D341Med (cell line): ENCODE data around the gene PIBF1.
"Not testable (repeated sequence)": the region's sequence is repeated elsewhere in the genome, so short reads cannot be mapped to it uniquely, and the experiment has no call there.

Experiments
- DNase-seq: peaks from one replicate; pipeline ENCODE4 v3.0.0; 2012; ENCODE audit warnings: low spot score

Gene PIBF1

GRCh38 chr13:73018336-73018735 lies 236.4 kb downstream of the PIBF1 start:
- no peak for DNase-seq

DNA sequence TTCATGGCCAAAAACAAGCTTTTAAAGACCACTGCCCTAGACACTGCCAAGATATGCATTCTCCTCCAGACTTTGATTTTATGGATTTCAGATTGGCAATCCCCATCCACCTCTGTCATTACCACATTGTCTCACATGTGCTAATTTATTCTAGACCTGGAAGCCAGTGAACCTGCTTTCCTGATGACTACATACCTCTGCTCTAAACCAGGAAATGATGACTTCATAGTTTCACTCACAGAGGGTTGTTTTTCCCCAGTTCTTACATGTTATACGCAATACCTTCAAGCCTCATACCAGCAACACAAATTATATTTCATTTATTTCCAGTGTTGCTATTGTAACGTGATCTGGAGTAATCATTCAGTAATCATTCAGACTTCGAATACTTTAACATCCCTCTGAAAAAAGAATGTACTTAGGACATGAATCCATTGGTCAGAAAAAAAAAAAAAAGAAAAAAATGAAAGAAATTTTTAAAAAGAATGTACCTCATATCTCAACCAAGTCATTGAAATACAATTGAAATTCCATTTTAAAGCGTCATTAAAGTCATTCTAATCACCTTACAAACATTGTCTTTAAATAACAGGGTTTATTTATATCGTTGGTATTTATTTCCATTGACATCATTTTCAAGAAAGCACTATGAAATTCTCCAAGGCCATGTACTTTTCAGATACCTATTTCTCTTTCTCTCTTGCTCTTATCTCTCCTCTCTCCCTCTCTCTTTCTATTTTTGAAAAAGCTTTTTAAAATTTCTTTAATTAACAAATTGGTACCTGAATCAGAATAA lies 243.5 kb downstream of the PIBF1 start:
- no peak for DNase-seq

GRCh38 chr13:73034901-73035300 lies 253.0 kb downstream of the PIBF1 start:
- DNase-seq, result no peak

- no peak for DNase-seq
Measured at GRCh38 chr13:73035660-73036059, 253.7 kb downstream of the PIBF1 start.

- DNase-seq, result no peak
Measured at GRCh38 chr13:73036566-73036965, 254.6 kb downstream of the PIBF1 start.

DNA sequence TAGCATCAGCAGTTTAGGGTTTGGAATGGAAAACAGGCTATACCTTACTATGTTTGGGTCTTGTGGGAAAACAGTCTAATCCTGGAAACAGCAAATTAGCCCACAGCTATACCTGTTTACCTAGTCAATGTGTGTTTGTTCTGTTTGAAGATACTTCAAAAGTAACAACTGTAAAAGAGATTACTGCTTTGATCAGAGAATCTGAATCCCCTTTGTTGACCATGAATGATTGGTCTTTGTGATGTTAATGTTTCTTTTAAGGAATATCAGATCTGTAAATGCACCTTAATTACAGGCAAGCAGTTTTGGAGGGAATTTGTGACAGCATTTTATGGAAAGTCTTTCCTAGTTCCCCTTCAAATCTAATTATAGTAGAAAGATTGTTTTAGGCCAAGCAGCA lies 256.1 kb downstream of the PIBF1 start:
- DNase-seq, result no peak

- DNase-seq, result no peak
Measured at GRCh38 chr13:73039201-73040108, 257.5 kb downstream of the PIBF1 start.

DNA sequence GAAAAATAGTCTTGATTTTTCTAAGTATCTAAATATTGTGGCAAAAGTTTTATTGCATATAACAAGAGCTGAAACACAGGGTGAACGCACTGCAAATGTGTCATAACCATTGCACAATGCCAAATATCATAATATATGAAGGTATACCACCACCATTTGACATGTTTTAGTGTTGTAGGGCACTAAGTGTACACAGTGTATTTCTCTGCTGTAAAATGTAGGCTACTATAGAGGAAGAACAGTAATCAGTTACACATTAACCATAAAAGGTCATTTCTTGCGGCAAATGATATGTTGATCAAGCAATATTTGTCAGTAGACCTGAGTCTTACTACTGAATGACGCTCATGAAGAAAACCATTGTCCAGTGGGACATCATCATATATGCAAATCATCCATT lies 258.6 kb downstream of the PIBF1 start:
- no peak for DNase-seq

- no peak for DNase-seq
Measured at GRCh38 chr13:73040968-73041596, 259.1 kb downstream of the PIBF1 start.

DNA sequence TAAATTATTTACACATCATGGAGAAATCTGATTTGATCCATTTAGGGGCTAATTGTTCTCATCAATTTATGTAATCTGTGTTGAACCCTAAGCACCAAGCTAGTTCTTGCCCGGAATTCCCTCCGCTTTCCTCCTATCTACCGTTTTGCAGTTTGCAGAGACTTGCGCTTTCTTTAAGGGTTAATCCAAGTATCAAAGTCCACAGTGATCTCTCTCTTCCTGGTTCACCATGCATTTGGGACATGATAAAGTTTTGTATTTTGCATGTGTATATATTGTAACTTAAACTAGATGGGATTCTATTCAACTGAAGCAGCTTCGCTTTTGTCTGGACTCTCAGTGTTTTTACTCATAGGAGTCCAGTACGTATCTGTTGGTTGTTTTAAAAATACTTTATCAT lies 263.1 kb downstream of the PIBF1 start:
- DNase-seq, result no peak

- DNase-seq, result not testable (repeated sequence)
Measured at GRCh38 chr13:73048615-73049014, 266.7 kb downstream of the PIBF1 start.

DNA sequence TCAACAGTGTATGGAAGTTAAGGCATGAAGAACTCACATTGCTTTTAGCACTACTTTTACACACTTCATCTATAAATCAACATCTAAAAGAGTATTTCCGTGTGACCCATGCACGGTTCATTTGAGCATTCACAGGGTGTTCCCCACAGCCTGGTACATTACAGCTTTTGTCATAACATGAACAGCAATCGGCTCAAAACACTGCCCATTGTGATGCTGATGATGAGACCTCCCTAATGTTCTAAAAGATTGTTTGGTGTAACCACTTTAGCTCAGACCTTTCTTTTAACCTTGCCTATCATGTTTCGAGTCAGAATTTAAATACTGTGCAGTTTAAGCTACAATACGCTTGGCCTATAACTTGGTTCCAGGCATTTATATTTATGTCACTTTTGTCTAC lies 272.8 kb downstream of the PIBF1 start:
- no peak for DNase-seq

- DNase-seq, result no peak
Measured at GRCh38 chr13:73055813-73056564, 274.1 kb downstream of the PIBF1 start.

- DNase-seq, result no peak
Measured at GRCh38 chr13:73056565-73056962, 274.6 kb downstream of the PIBF1 start.

DNA sequence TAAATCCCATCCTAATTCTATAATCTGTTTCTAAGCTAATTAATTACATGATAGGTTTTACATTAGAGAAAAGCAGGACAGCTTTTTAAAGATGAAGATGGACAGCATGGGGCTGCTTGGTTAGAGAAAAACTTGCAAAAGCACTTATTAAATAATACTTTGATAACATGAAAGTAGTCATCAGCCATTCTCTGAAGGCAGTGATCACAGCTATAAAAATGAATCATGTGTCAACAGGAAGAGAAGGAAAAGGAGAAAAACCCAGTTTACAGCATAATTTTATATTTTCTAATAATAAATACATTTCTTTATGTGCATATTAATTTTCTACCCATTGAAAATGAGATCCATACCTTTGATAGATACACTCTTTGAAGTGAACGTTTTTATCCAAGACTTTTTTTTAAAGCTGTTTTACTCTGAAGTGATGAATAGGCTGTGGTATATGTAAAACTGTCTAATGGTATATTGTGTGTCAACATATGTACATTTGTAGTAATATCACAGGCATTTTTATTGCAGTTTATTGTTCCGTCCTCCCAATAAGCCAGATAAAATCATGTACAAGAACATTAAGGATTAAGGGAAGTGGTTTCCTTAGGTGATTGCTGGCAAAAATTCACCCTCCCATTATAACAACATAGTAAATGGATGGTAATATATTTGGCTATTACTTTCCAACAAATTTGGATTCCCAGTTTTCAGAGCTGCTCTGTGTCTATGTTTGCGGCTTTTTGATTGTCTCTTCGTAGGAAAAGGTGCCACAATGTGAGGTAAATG lies 275.5 kb downstream of the PIBF1 start:
- DNase-seq, result no peak

DNA sequence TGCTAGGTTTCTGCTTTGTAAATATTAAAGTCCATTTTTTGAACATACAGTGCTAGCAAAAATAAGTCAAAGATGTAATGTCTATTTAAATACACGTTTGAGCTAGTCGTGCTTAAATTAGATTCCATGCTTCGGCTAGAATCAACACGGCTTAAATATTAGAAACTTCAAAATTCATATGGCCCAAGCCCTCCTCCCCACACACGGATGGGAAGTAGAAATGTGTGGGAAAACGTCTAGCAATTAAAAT lies 276.1 kb downstream of the PIBF1 start:
- DNase-seq, result no peak

- no peak for DNase-seq
Measured at GRCh38 chr13:73058432-73058735, 276.5 kb downstream of the PIBF1 start.

GRCh38 chr13:73058736-73059459 lies 277.0 kb downstream of the PIBF1 start, which contains the start of gene KLF5:
KLF5 (plus strand) TSS chr13:73059005; CDS start chr13:73059328, 323 bp downstream.
- DNase-seq, result peak; percentile 100

GRCh38 chr13:73059460-73060250 lies 277.7 kb downstream of the PIBF1 start:
- peak; percentile 85 for DNase-seq
